HG02885 (cell line): Measurements from ENCODE around the gene UBE2Q2.

Experiments used
- ATAC-seq: cut with Tn5 transposase; IDR thresholded peaks from one replicate; pipeline ENCODE4 v1.9.1; 2021; ENCODE audit warnings: mild to moderate bottlenecking; ENCODE audit not compliant: unreplicated experiment, poor library complexity

The UBE2Q2 gene

DNA sequence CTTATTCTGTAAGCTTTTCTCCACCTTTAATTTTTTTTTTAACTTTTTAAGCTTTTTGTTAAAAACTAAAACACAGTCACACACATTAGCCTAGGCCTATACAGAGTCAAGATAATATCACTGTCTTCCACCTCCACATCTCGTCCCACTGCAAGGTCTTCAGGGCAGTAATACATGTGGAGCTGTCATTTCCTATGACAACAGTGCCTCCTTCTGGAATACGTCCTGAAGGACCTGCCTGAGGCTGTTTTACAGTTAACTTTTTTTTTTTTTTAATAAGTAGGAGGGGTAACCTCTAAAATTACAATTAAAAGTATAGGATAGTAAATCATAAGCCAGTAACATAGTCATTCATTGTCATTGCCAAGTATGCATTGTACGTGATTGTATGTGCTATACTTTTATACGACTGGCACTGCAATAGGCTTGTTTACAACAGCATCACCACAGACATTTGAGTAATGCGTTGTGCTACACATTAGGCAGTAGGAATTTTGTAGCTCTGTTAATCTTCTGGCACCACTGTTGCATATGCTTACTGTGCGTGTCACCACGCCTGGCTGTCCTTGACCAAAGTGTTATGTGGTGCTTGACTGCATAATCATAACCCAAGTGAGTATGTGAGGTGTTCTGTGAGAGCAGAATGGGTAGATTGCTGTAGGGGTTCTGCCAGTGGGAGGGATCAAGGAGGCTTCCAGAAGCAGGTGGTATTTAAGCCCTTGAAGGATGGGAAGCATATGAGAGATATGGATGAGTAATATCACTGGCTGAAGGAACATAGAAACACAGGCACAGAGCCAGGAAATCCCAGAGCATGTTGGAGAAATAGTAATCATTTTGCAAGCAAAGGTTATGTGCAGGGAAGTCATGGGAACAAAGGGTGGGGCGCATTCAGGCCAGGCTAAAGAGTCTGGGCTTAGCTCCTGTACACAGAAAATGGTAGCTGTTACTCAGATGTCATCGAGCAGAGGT lies 78.8 kb downstream of the UBE2Q2 start:
- ATAC-seq = no peak

DNA sequence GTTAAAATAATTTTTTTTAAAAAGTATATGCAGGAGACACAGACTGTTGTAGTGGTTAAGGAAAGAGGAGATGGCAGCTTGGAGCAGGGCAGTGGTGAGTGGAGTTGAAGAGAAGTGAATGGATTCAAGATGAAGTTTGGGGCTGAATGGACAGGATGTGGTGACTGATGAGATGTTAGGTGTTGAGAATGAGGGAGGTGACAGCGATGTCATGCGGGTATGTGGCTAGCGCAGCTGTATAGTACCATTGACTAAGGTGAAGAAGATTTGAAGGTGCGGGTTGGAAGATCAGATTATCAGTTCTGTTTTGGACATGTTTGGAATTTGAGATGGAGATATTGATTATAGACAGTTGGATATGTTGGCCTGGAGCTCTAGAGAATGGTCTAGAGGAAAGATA lies 80.5 kb downstream of the UBE2Q2 start:
- no peak for ATAC-seq

DNA sequence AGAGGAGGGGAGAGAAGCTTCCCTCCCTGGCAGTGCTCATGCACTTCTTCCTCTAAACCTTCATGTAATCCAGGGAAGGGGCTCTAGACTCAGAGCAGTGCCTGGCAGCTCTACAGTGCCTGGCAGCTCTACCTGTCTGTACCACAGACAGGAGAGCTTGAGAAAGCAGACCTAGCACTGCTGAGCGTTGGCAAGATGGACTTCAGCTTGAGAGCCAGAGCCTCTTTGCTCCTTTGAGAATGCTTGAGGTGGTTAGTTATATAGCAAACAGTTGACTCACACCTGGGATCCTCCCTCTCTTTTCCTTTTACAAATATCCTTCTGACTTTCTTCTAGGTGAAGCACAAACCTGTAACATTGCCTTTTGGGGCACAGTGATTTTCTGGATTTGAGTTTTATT lies 81.3 kb downstream of the UBE2Q2 start:
- no peak for ATAC-seq

DNA sequence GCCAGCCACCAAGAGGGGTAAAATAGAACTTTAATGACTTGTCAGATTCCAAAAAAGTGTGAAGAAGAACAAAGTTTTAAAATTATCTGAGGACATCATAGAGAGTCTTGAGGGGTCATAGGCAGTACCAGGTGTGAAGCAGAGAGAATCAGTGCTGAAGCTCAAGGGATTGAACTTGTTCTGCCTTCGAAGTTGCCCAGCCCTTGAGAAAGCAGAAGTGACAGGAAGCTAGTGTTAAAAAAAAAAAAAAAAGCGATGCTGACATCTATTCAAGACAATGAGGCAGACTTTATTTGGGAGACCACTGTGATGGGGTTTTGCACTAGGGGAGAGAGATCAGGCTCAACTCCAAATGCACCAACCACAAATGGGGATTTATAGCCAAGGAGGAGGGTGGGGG lies 82.2 kb downstream of the UBE2Q2 start:
- no peak for ATAC-seq

DNA sequence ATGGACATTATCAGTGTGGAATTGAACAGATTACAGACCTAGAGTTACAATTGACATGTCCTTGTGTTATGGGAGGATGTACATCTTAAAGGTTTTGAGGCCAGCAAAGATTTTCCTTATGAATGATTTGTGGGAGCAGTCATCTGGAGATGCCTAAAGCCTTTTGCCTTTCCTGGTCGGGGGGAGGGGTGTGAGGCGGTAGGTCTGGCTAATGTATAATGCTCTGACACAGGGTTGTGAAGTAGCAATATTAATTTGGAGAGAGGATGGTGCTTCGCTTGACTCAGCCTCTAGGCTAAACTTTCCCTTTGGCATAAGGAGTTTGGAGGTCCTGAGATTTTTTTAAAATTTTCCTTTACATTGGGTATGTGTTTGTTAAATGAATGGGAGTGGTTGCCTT lies 83.7 kb downstream of the UBE2Q2 start:
- ATAC-seq = no peak

DNA sequence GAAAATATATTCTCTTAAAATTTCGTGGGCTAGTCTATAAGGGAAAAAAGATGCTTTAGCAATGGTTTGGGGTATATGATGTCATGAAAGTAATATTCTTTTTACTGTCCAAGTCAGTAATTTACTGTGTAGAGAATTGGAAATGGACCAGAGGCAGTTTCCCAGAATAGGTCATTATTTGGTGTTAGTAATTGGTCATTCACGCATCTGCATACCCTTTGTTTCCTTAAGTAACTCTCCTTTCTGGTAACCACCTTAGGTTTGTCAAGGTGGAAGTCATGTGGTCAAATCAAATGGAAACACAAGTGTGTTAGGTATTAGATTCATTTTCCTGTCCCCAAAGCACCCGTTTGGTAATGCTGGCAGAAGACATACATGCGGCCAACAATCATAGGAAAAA lies 84.4 kb downstream of the UBE2Q2 start:
- ATAC-seq = no peak

DNA sequence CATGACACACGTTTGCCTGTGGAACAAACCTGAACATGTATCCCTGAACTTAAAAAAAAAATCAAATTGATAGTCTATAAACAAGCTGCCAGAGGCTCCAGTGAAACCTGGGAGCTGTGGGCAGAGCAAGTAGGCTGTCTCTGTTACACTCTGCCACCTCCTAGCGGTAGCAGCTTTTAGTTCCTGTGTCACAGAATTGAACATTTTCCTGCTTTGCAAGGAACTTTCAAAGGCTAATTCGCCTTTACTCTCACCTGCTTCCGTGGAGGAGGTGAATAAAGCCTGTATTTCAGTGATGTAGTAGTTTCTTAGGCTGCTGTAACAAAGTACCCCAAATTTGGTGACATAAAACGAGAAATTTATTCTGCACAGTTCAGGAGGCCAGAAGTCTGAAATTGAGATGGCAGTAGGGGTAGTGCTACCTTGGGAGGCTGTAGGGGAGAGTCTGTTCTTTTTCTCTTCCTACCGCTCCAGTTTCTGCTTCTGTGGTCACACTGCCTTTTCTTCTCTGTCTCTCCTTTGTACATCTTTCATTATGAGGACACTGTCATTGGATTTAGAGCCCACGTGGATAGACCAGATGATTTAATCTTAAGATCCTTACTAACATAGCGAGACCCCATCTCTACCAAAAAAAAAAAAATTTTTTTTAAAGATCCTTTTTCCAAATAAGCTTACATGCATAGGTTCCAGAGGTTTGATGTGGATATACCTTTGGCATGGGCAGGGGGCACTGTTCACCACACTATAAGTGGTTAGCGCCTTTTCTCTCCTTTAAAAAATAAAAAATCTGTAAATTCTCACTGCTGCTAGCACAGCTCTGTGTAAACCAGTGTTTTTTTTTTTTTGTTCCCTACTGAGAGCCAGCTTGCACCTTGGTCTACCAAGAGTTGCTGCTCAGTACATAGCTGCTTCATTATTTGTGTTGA lies 85.7 kb downstream of the UBE2Q2 start:
- ATAC-seq = no peak

DNA sequence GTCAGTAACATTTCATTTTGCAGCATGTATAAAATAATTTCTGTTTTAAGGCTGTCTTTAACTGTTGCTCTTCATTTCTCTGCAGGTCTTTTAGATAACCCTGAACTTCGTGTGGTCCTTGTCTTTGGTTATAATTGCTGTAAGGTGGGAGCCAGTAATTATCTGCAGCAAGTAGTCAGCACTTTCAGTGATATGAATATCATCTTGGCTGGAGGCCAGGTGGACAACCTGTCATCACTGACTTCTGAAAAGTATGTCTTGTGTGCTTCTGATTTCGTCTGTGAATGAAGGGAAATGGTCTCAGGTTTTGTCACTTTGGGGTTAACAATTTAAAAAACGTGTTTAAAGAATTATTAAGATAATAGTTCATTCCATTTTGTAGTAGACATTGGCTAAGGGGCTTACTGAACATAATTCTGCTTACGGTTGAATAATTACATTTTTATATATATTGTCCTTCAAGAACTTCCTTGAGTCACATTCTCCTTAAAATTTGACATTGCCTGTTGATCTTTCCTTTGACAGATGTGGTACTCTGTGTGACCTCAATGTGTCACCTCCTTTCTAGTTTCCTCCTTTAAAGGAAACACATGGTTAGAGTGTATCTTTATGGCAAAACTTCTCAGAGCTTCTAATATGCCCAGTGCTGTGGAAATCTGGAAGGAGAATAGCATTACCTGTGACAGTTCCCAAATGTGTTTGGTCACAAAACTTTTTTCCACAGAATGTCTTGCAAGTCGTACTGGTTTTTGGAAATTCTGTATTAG lies 86.7 kb downstream of the UBE2Q2 start:
- ATAC-seq = no peak

DNA sequence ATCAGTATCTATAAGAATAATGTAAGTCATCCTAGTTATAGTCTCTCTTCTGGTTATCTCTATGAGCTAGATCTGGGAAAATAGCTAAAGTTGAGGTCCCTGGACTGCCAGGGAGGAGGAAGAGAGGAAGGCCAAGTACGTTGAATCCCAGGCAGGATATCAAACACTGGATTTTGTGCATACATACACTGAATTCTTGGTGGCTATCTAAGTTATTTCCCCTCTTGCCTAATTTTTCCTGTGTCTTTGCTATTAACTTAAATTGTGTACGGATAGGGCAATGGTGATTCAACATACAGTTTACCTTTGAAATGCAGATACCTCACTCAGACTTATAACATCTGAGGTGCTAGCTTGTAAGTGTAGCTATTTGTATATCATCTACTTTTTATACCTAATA lies 87.6 kb downstream of the UBE2Q2 start:
- no peak for ATAC-seq

DNA sequence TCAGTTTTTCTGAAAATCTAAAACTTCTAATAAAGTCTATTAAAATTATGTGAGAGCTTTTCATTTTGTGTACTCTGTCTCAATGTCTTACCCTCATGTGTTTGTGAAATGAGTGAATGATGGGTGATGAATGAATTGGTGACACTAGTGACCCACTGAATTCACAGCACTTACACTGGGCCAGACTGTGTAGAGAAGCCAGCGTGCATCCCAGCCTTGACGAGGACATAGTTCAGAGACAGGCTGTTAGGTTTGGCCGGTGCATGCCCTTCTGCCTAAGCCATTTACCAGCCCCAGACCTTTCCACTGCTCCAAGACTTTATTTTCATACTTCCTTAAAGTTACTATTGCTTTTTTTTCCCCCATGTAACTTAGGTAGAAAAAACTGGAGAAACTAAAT lies 99.2 kb downstream of the UBE2Q2 start:
- ATAC-seq = no peak

DNA sequence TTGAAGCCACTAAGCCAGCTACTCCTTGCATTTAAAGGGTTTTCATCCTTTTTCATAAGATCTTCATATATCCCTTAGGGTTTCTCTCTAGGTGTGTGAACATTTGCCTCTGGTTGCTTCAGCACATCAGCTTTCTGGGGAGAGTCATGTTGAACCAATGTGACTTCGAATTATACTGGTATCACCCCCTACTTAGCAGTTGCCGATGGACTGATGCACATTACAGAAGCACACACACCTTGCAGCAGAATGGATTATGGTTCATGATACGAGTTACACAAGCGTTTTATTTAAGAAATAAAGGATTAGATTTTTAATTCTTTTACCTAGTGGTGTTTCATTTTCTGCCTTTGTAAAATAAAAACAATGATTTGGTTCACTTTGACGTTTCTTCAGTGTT lies 100.0 kb downstream of the UBE2Q2 start:
- ATAC-seq = no peak

DNA sequence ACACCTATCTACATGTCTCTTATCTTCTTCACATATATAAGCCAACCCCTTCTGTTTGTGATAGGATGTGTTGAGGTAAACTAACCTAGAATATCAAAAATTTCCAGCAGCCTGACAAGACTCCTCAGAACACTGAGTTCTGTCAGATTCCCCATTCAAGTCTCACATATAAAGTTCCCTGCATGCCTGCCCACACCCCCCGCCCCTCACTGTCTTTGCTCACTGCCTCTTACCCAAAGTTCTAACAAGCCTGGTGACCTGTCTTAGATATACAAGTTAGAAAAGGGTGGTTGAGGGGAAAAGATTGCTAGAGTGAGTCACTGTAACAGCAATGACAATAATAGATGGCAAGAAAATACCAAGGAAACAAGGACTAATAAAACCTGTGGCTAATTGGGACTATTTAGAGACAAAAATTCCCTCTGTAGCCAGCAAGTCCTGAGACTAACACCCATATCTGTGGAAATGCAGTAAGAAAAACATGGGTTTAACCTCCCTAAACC lies 100.5 kb downstream of the UBE2Q2 start:
- ATAC-seq = no peak

DNA sequence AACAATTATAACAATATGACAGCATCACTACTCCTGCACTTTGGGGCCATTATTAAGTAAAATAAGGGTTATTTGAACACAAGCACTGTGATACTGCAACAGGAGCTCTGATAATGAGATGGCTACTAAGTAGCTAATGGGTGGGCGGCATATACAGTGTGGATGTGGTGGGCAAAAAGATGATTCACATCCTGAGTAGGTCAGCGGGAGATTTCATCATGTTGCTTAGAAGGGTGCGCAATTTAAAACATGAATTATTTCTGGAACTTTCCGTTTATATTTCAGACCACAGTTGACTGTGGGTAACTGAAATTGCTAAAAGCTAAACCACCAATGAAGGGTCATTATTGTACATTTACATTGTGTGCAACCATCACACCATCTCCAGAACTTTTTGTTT lies 102.7 kb downstream of the UBE2Q2 start:
- no peak for ATAC-seq

DNA sequence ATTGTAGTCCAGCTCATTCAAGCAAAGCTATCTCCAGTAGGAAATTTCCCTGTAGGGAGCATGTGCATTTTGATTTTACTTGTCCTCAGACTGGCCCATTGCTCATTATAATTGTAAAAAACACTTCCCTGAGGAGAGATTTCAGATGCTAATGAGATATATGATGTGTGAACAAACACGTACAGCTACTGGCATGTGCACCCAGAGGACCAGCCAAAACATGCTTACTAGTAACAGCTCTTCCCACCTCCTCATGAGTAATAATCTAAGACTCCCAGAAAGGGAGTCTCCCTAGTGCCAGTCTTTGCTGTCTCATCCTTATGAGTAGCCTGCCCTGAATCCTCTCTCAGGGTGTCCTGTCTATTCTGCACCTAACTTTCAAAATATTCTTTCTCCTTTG lies 103.8 kb downstream of the UBE2Q2 start:
- ATAC-seq = no peak

DNA sequence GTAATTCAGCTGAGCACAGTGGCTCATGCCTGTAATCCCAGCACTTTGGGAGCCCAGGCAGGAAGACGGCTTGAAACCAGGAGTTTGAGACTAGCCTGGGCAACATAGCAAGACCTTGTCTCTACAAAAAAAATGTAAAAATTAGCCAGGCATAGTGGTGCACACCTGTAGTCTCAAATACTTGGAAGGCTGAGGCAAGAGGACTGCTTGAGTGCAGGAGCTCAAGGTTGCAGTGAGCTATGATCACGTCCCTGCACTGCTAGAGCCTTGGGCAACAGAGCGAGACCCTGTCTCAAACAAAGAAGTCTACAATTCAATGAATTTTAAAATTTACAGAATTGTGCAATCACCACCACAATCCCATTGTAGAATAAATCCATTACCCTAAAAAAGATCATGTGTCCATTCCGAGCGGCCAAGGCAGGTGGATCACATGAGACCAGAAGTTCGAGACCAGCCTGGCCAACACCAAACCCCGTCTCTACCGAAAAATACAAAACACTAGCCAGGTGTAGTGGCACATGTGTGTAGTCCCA lies 105.6 kb downstream of the UBE2Q2 start:
- no peak for ATAC-seq
